Amniotic stem cell (primary cell): ENCODE data around the gene ARMC3.
"Not testable (repeated sequence)": the region's sequence is repeated elsewhere in the genome, so short reads cannot be mapped to it uniquely, and the experiment has no call there.

Experiments used
- DNase-seq: peaks from one replicate; lab custom pipeline; 2025; lab: John Stamatoyannopoulos, UW

The ARMC3 gene

GRCh38 chr10:23048191-23048590 is 120.3 kb downstream of the ARMC3 start:
- DNase-seq = no peak

- no peak for DNase-seq
Measured at GRCh38 chr10:23051278-23051677, 123.4 kb downstream of the ARMC3 start.

GRCh38 chr10:23051855-23052331 is 124.0 kb downstream of the ARMC3 start:
- DNase-seq = no peak

DNA sequence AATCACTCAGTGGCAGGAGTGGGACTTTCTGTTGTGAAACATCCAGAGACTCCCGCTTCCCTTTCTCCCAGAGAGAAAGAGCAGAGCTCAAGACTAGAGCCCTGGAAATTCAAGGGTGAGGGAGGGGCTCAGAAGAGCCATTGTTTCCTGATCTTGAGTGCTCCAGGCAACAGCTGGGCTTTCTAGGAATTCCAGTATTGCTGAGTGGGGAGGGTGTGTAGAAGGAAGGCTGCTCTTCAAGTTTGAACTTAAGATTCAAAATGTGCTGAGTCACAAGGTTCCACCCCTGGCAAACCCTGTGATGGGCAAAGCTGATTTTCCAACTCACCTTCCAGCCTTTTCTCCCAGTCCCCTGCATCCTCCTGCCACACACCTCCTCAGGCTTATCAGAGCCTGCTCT is 125.2 kb downstream of the ARMC3 start:
- no peak for DNase-seq

DNA sequence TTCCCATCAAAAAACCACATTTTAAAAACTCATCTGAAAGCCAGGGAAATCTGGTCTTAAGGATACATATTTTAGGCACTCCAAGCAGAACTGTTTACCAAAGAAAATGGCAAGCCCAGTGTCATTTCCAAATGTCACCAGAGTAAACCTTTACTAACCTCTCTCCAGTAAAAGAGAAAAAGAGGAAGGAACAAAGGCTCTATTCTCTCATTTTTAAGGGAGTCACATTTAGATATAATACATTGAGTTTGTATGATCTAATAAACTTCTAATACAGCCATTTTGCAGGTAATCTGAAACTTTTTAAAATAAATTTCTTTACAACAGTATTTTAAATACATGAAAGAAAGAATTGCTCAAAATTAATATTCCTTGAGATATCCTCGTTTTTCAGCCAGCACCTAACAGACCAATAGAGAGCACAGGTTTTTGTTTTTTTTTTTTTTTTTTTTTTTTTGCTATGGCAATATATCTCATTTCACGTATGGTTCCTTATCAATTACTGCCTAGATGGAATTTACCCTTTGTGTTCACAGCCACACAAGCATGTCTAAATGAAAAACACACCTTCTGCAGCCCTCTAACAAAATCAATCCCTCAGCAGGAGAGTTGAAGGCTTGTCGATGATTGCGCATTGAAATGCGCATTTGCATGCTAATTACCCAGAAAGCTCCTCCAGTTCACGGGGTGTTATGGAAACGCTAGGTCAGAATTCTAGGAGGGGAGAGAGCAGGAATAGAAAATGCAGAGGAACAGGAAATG is 127.8 kb downstream of the ARMC3 start:
- DNase-seq = no peak

DNA sequence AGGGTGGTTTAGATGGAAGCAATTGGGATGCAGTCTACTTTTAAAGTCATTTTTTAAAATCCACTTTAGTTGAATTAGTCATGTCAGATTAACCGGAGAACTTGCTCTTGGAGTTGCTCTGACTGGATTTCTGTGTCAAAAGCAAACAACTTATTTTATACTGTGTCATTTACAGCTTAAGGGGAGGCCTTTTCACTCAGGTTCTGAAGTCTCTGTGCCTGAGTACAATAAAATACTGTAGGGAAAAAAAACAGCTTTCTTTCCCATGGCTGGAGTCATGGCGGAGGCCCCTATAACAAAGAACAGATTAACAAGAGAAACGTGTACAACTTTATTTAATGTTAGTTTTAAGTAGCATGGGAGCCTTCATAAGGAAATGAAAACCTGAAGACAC is 128.3 kb downstream of the ARMC3 start:
- DNase-seq = no peak

DNA sequence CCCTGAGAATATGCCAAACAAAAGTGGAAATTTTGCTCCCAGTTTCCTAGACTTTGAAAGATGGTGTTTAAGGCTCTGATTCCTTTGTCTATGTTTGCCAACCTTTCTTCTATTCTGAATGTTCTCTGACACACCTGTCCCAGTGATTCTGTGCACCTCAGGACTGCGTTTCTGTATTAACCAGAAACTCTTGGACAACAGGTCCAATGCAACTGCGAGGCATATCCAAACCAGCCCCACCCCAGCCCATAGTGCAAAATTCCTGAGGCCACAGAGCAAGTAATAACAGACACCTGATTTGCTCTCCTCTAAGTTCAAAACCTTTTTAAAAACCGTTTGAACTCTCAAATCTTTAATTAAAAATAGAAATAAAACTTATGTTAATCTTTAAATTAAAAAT is 130.5 kb downstream of the ARMC3 start:
- DNase-seq = no peak

GRCh38 chr10:23060918-23061317 is 133.1 kb downstream of the ARMC3 start:
- DNase-seq = no peak

DNA sequence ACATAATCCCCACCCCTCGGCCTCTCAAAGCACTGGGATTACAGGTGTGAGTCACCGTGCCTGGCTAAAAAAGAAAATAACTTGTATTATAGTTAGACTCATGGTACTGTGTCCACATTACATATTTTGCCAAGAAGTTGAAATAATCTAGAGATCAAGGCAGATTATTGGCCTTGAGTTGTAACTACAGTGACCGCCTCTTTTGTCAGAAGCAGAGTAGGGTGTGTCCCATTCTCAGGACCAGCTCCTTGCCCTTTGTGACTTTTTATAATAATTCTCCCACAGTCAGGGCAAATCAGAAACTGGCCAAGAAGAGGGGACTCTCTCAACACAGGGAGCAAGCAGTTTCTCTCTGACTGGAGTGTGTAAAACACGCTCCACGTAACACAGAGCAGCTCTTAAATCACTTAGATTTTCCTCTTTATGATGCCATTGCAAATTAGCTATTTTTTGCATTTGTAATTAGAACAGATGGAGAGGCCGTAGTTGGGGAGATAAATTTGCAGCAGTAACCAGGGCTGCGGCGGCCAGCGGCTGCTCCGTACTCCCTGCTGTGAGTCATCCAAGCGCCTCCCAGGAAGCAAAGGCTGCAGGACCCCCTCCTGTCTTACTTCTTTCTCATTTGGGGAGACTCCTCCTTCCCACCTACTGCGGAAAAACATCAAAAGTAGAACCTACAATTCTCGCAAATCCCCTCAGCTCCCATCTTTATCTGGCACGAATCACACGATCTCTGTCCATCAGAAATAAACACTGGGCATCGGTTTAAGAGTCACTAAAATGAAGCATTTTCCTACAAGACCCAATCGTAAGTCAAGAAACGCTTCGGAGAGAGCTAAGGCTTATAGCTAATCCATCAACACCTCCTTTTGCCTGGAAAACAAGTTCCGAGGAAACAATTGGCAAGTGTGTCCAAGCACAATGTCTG is 135.5 kb downstream of the ARMC3 start:
- no peak for DNase-seq

DNA sequence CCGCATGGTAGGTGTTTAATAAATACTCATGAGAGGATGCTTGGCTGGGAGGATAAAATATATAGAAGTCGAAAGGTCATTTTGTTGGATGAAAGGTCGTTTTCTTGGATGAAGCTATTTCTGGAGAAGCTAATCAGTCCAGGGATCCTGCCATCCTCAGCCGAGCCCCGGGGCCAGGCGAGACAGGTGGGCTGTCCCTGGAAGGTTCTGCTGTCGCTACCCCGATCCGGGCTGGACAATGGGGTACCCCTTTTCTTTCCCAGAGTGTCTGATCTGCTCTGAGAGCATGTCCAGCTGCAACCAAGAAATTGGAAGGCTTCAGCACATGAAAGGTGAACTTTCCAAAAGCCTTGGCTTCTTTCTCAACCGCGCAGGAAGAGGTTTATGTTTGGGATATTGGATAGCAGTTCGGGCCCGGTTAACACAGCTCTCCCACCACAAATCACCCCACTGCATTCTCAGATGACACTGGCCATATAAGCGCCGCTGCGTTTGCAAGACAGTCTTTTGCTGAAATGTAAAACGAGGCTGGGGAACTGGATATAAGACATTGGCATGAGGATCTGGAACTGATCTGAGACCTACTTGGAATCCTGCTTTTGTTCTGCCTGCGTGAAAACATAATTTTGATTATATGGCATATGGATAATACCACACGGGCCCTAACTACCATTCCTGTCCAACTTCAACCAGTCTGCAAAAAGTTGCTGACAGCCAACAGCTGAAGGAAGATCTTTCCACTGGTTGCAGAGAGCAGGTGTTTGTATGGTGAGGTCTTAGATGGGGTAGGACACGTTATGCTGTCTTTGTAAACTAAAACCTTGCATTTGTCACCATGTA is 136.3 kb downstream of the ARMC3 start:
- DNase-seq = no peak

DNA sequence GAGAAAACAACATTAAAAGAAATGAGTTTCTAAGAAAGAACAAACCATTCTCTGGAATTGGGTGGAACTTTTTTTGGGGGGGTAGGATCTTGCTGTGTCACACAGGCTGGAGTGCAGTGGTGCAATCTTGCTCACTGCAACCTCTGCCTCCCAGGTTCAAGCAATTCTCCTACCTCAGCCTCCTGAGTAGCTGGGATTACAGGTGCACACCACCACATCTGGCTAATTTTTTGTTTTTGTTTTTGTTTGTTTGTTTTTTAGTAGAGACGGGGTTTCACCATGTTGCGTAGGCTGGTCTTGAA is 136.9 kb downstream of the ARMC3 start:
- not testable (repeated sequence) for DNase-seq

- DNase-seq = peak; percentile 1
Measured at GRCh38 chr10:23065181-23065948, 137.5 kb downstream of the ARMC3 start.

DNA sequence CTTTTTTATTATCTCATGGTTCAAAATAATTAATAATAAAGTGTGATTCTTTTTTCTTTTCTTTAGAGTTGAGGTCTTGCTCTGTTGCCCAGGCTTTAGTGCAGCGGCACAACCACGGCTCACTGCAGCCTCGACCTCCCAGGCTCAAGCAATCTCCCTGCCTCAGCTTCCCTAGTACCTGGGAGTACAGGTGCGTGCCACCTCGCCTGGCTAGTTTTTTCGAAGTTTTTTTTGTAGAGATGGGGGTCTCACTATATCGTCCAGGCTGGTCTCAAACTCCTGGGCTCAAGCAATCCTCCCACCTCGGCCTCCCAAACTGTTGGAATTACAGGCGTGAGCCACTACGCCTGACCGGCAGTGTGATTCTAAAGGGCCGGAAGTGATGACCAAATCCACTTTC is 139.5 kb downstream of the ARMC3 start:
- no peak for DNase-seq

GRCh38 chr10:23067939-23068775 is 140.3 kb downstream of the ARMC3 start:
- peak; percentile 25 for DNase-seq

GRCh38 chr10:23069019-23069815 is 141.4 kb downstream of the ARMC3 start:
- DNase-seq = no peak

DNA sequence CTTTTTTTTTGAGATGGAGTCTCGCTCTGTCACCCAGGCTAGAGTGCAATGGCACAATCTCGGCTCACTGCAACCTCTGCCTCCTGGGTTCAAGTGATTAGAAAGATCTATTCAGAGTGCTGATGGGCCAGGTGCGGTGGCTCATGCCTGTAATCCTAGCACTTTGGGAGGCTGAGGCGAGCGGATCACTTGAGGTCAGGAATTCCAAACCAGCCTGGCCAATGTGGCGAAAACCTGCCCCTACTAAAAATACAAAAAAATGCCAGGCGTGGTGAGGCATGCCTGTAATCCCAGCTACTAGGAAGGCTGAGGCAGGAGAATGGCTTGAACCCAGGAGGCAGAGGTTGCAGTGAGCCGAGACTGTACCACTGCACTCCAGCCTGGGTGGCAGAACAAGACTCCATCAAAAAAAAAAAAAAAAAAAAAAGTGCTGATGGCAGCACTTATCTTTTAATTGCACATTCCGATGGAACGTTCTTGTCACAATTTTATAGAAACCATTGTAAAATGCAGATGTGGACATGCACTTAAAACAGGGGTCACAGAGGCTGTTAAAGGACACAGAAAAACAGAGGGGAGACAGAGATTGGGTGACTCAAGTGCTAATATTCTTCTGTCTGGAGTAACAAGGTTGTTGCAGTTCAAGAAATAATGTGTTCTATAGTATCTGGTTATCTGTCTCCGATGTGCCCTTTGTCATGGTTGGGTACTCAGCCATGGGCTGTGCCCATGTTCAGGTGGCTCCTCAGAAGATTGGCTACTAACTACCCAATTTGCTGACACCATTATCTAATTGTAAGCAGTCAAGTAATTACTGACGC is 142.4 kb downstream of the ARMC3 start:
- not testable (repeated sequence) for DNase-seq

DNA sequence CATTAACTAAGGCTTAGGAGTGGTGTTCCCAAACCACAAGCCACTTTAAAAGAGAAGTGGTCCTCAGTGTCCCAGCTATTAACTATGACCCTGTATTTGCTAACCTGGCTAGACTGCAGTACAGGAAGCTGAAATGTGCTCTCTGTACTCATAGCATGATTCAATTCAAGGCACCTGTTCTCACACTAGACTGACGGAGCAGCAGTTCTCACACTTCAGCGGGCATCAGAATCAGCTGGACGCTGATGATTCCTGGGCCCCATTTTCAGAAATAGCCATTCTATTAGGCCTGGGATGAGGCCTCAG is 143.0 kb downstream of the ARMC3 start:
- DNase-seq = no peak

GRCh38 chr10:23072593-23072992 is 144.7 kb downstream of the ARMC3 start:
- DNase-seq = not testable (repeated sequence)

DNA sequence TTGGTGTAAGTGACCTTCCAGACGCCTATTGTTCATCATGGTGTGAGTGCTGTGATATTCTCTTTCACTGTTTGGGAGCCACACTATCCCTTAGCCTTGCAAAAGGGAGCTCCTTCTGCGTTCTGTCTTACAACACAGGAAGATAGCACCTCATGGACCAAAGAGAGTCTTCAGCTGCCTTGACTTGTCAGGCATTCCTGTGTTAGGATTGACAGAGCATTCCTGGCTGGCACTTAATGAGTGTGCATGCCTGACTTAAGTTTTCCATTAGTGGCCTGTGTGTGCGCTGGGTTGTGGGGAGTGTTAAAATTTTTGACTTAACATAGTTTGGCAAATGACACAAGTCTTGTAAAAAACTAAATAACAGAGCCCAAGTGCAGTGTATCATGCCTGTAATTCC is 145.7 kb downstream of the ARMC3 start:
- DNase-seq = no peak
